BJ (cell line): ENCODE data around the gene TRA2B. TPM values are rescaled to one million over a fixed set of nuclear protein-coding genes. Genes with fewer than 3 reads are reported as not detected.

Source experiments
- CTCF ChIA-PET: fragments of 350-600 bp; formaldehyde crosslinking; extraction: SDS; loops from one replicate; lab custom pipeline; 2021; ENCODE audit warnings: antibody characterized with exemption, inconsistent platforms; lab: Yijun Ruan, JAX
- POLR2A ChIA-PET: fragments of 300-600 bp; sonication (Branson Sonifier 250); formaldehyde crosslinking; extraction: SDS; loops from one replicate; lab custom pipeline; 2021; ENCODE audit warnings: antibody characterized with exemption; lab: Charles Lee
- DNase-seq: peaks from one replicate; pipeline ENCODE4 v3.0.0-alpha.2; 2011; ENCODE audit warnings: low read depth
- H3K27me3 ChIP-seq: 2 replicates; pipeline ENCODE4 v1.6.0; 2011; ENCODE audit warnings: low read length; ENCODE audit not compliant: control insufficient read depth, insufficient read depth
- H3K36me3 ChIP-seq: 2 replicates; pipeline ENCODE4 v1.5.1; 2011; ENCODE audit warnings: low read length; ENCODE audit not compliant: control insufficient read depth, insufficient read depth
- H3K4me3 ChIP-seq: 2 replicates; pipeline ENCODE4 v1.5.1; 2011; ENCODE audit warnings: low read depth, mild to moderate bottlenecking, control low read depth, low read length
- polyA plus RNA-seq: library from polyadenylated mRNA; depleted of rRNA; stranded (reverse); fragments of >200 nt; gene quantifications from 2 replicates; pipeline ENCODE4 v1.2.3, GENCODE V29; 2011
- TF ChIP-seq, protein P1 (sequence below): IDR thresholded peaks from 2 replicates; pipeline ENCODE4 v1.5.1; 2011; ENCODE audit warnings: low read depth, mild to moderate bottlenecking, control low read depth, inconsistent platforms, low read length, moderate library complexity; ENCODE audit not compliant: insufficient read depth

Gene TRA2B
- polyA plus RNA-seq, 1 experiment, result 129 TPM

DNA sequence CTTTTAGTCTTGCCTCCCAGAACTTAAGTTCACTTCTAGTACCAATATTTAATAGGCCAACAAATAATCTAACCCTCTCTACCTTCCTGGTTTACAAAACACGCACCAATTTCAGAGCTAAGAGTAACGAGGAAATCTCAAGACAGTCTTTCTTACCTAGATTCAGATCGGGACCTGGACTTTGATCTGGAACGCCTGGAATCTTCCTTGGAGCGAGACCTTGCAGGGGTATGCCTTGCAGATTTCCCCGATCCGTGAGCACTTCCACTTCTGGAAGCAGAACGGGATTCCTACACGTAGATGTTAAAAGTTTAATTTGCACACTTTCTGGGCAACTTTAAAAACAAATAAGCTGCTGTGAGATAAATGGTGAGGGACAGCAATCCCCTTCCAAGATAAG lies 11.4 kb downstream of the TRA2B start:
- POLR2A ChIA-PET, result no interaction called here
- CTCF ChIA-PET, result interaction anchor here (1.3 to 2.8 kb wide), 4 partner anchors 9 to 266 kb away, joined by 5 to 11 read pairs (median 7); no protein-coding TSS in a partner anchor
- peaks cover 10% of the 10 kb centered on the region for H3K36me3 ChIP-seq
- TF ChIP-seq, protein P1, sequence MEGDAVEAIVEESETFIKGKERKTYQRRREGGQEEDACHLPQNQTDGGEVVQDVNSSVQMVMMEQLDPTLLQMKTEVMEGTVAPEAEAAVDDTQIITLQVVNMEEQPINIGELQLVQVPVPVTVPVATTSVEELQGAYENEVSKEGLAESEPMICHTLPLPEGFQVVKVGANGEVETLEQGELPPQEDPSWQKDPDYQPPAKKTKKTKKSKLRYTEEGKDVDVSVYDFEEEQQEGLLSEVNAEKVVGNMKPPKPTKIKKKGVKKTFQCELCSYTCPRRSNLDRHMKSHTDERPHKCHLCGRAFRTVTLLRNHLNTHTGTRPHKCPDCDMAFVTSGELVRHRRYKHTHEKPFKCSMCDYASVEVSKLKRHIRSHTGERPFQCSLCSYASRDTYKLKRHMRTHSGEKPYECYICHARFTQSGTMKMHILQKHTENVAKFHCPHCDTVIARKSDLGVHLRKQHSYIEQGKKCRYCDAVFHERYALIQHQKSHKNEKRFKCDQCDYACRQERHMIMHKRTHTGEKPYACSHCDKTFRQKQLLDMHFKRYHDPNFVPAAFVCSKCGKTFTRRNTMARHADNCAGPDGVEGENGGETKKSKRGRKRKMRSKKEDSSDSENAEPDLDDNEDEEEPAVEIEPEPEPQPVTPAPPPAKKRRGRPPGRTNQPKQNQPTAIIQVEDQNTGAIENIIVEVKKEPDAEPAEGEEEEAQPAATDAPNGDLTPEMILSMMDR, result no peak
- no peak overlapping the region for H3K4me3 ChIP-seq
- no peaks in the 10 kb centered on the region for H3K27me3 ChIP-seq
- DNase-seq, result no peak

DNA sequence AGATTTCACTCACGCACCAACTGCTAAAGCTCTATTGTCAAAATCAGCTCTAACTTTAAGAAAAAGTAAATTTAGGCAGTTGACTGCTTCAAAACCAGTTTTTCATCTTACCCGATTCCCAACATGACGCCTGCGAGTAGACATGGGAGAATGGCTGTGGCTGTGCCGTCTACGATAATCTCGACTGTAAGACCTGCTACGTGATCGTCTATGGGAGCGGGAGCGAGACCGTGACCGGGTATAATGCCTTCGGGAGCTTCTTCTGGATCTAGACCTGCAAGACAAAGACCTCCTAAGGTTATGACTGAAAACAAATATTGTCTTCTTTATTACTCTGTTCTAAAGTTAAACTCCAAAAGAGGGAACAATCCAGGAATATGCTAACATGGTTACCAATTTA lies 12.5 kb downstream of the TRA2B start:
- Histone ChIP-seq H3K4me3 (no peak overlapping the region), H3K27me3 (no peaks in the 10 kb centered on the region), H3K36me3 (peaks cover 10% of the 10 kb centered on the region)
- TF ChIP-seq, protein P1, result no peak
- POLR2A ChIA-PET, result no interaction called here
- CTCF ChIA-PET, result interaction anchor here (0.6 to 2.8 kb wide), 6 partner anchors 10 to 555 kb away, joined by 3 to 11 read pairs (median 5); no protein-coding TSS in a partner anchor
- no peak for DNase-seq

DNA sequence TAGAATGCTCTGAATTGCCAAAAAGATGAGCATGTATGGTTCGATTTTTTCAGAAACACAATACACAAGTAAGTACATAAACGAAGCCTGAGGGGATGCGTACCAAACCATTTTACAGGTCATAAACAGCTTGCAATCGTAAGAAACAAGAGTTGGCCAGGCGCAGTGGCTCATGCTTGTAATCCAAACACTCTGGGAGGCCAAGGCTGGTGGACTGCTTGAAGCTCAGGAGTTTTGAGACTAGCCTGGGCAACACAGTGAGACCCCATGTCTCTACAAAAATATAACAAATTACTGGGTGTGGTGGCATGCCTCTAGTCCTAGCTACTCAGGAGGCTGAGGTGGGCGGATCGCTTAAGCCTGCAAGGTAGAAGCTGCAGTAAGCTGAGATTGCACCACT lies 13.4 kb downstream of the TRA2B start:
- ChIA-PET CTCF (interaction anchor here (0.7 to 2.8 kb wide), 5 partner anchors 10 to 264 kb away, joined by 3 to 11 read pairs (median 4); no protein-coding TSS in a partner anchor), POLR2A (no interaction called here)
- no peak overlapping the region for H3K4me3 ChIP-seq
- TF ChIP-seq, protein P1, result no peak
- no peaks in the 10 kb centered on the region for H3K27me3 ChIP-seq
- DNase-seq, result no peak
- peaks cover 12% of the 10 kb centered on the region for H3K36me3 ChIP-seq

DNA sequence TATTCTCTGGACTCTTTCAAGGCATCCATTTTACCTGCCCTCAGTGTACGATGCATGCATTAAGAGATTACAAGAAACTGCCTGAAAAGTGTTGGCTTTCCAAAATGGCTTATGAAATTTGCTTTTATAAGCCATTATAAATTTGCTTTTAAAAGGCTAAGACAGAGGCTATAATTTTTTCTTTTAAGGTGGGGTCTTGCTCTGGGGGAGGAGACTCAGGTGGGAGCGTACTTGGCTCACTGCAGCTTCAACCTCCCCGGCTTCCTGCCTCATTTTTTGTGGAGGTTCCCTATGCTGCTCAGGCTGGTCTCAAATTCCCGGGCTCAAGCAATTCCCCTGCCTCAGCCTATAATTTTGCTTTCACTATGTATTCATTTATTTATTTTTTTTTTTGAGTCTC lies 17.6 kb downstream of the TRA2B start:
- ChIA-PET CTCF (interaction anchor here (1.0 kb wide), 1 partner anchor 23 kb away, joined by 3 read pairs; no protein-coding TSS in a partner anchor), POLR2A (no interaction called here)

DNA sequence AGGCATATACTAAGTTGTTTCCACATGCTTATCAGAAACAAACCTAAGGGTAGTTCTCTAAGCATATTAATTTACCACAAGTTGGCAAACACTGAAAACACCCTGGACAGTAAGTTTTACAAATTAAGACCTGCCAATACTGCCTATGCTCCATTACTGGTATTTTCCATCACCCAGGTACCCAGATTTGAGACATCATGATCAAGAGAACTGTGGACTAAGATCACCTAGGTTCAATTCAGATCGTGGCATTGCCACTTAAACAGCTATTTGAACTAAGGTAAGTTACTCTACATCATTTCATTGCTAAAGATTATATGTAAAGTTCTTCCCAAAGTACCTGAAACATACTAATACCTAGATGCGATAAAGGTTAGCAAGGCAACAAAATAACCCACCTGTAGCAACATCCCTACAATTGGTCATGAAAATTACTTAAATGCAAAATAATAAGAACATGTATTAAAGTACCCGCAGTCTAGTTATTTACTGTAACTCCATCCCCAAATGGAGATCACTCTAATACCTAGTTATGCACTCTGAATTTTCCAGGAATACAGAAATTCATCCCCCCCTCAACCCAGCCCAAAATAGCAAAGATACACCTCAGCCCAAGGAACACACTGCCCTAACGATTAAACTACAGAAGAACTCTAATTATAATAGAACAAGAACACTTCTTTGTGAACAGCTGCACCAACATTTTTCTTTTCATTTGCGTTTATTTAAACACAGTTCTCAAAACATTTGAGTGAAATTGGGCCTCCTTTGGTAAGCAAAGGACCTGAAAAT lies 21.6 kb downstream of the TRA2B start:
- Histone ChIP-seq H3K36me3 (peaks cover 10% of the 10 kb centered on the region), H3K27me3 (no peaks in the 10 kb centered on the region), H3K4me3 (no peak overlapping the region)
- DNase-seq, result no peak
- ChIA-PET CTCF (no interaction called here), POLR2A (no interaction called here)
- TF ChIP-seq, protein P1, result no peak

More for the DNA sequence above, 17.6 kb downstream of the TRA2B start:
- DNase-seq, result no peak
- no peaks in the 10 kb centered on the region for H3K27me3 ChIP-seq
- H3K36me3 ChIP-seq, result peaks cover 16% of the 10 kb centered on the region
- H3K4me3 ChIP-seq, result no peak overlapping the region
- TF ChIP-seq, protein P1, result no peak
